GM04504 (cell line): ENCODE measurements around the gene NEDD9.

Source experiments
- DNase-seq: peaks from one replicate; pipeline ENCODE4 v3.0.0-alpha.2; 2012; ENCODE audit warnings: low read depth

The NEDD9 gene

DNA sequence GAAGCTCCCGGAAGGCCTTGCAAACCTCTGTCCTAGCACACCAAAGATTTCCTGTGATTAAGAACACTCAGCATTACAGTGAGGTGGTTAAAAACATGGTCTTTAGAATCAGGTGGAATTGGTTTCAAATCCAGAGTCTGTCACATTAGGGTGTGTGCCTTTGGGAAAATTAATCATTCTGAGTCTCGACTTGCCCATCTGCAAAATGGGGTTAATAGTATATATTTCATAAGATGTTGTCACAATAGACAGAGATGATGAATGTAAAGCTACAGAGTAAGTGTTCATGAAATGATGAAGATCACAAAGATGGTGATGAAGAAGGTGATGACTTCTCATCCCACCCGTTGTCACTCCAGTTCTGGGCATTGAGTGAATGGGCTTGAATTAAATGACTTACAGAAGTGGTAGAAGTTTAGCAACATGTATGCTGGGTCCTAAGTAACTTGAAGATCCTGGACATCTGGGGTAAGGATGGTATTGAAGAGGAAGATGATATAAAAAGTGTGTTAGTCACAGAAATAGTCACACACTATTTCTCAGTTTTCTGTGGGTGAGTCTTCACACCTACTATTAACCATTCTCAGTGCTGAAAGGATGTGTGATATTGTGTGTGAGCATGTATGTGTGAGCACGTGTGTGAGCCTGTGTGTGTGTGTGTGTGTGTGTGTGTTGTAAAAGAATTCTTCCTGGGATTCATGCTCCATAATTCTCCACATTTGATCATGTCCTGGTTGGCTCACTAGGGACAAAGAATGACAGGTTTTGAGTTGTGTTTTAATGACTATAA lies 28.0 kb upstream of the NEDD9 start:
- DNase-seq, result no peak

DNA sequence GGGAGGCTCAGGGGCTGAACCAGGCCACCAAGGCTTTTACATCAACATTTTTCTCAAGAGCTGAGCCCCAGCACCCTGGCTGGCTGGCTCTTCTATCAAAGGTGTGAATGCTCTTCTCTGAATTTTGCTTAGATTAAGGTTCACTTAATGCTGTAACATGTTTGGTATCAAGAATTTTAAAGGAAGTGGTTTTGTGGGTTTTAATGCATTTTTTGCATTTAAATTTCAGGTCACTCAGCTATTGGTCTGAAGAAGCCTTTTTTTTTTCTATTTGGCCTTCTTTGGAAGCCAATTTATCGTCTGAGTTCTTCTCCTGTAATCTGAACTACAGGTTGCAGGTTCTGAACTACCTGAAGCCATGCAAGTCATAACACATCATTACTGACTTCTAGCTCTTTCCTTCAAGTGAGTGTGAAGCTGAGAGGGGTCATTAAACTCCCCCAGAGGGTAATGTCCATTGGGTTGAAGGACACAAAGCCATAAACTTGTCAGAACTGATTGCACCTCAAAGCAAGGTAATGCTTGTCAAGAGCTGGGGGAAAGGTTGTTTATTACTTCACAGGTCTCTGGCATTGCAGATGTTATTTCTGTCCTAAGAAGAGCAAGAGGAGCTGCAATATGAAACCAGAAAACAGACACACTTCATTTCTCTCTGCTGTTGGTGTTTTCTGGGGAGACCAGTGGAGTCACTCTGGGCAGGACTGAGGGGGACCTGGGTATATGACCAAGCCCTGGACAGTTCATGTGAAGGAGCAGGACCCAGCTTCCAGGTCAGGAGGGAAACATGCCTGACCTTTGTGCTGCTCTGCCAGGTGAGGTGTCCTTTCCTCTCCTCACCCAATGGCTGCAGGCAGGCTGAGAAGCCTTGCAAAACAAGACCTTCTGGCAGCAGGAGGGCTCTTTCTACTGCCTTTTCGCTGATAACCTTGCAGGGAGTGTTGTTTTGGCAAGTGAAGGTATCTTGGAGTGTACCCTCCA lies 26.1 kb upstream of the NEDD9 start:
- no peak for DNase-seq

DNA sequence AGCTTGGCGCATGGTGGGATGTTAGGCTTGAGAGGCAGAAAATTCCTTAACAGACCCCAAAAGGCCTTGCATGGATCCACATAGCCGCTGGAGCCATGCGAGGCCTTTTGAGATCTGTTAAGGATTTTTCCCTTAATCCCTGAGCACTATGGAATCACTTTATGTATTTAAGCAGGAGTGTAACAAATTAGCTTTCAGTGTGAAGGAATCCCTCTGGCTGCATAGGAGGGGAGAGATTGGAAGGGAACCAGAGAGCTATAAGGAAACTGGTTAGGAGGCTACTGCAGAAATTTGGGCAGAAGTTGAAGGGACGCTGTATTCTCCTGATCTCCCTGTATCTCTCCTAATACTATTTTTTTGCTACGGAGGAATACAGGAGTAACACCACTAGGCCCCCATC lies 23.1 kb upstream of the NEDD9 start:
- DNase-seq, result no peak

DNA sequence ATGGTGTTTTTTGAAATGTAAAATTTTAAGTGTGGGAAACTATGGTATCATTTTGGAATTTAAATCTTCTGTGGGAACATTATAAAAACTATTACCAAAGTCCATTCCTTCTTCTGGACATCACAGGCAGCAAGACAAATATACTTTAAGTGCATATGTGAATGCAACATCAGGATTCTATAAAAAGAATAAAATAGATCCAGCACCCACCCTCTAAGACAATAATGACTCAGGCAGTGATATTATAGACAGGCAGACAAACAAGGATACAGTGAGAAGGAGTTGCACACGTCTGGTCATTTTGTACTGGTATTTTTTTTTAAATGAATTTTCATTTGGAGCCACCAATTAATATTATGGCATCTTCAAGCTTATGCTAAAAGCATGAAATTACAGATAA lies 21.1 kb upstream of the NEDD9 start:
- no peak for DNase-seq

DNA sequence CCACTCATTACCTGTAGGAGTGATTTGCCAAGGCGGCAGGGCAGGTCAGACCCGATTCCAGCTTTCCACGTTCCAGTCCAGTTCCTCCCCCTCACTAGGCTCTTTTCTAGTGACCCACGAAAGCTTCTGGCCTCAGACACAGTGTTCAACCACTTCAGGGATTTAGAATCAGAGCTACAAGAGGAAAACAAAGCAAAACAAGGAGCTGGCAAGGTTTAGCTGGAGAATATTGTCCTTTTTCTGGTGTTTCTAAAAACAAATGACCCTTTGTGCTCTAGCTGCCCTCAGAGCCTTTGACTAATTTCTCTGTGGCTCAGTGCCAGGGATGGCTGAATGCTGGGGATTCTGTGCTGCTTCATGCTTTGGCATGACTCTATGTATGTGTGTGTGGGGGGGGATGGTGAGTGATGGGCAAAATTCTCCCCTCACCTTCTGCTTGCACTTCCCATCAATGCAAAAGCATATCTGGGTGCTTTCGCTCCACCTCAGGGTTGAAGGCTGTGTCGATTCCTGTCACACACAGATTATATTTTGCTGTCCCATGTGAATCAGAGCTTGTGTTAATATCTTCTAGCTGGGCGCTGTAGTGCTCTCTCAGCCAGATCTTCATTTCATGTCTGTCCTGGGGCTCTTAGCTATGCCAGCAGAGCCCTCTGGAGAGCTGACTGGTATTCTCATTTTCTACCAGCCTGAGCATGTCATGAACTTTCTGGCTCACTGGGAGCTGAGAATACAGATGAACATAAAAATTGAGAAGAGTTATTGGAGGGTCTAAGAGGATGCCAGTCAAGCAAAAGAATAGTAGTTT lies 19.3 kb upstream of the NEDD9 start:
- DNase-seq, result no peak

DNA sequence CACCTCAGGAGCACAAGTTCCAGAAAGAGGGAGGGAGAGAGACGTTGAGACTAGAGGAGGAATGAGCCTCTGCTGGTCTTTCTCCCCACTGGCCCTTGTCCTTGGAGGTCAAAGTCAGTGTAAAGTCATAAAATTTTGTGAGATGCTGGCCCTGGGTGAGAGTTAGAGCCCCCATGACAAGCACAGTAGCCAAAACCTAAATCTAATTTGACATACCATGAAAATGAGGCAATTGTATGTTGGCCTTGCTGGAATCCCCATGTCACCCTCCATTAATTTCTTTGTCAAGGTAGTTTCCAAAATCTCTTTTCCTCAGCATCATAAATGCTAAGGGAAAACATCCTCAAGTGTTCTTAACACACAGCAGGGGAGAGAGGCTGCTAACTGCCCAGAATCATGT lies 17.6 kb upstream of the NEDD9 start:
- DNase-seq, result no peak

DNA sequence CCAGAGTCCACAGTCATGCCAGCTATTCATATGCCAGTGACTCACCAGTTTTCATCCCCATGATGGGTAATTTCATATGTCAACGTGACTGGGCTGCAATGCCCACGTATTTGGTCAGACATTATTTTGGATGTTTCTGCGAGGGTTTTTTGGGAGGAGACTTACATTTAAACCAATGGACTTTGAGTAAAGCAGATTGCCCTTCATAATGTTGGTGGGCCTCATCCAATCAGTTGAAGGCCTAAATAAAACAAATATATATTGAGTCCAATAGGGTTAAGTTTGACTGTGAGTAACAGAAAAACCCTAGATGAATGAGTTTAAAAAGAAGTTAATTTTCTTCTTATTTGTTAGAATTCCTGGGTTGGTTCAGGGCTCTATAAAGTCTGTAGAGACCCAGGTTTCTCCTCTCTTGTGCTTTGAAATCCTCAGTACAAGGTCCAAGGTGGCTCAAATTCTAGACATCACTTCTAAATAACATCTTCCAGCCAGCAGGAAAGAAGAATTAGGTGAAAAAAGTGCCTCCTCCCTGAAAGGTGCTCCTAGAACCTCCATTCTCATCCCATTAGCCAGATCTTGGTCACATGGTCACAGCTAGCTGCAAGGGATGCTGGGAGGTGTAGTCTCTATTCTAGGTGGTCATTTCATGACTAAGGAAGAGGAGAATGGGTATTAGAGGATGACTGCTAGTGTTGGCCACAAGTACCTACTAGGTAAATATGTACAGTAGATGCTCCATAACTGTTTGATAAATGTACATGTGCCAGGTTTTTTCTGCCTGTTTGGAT lies 16.7 kb upstream of the NEDD9 start:
- DNase-seq, result no peak

DNA sequence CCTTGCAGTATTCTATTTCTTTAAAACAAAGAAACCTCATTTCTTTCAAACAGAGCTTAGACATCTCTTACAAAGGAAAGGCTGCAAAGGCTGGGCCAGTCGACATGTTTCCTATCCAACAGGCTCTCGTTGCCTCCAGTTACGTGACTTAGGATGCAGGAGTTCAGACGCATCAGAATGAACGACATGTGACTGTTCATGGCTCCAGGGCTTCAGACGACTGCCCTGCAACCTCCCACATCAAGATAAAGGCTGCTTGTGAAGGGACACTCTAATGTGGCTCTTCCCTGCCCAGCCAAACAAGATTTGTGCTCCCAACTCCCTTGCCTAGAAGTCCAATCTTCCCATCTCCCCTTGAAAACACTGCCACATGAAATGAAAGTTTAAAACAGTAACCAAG lies 14.3 kb upstream of the NEDD9 start:
- no peak for DNase-seq

DNA sequence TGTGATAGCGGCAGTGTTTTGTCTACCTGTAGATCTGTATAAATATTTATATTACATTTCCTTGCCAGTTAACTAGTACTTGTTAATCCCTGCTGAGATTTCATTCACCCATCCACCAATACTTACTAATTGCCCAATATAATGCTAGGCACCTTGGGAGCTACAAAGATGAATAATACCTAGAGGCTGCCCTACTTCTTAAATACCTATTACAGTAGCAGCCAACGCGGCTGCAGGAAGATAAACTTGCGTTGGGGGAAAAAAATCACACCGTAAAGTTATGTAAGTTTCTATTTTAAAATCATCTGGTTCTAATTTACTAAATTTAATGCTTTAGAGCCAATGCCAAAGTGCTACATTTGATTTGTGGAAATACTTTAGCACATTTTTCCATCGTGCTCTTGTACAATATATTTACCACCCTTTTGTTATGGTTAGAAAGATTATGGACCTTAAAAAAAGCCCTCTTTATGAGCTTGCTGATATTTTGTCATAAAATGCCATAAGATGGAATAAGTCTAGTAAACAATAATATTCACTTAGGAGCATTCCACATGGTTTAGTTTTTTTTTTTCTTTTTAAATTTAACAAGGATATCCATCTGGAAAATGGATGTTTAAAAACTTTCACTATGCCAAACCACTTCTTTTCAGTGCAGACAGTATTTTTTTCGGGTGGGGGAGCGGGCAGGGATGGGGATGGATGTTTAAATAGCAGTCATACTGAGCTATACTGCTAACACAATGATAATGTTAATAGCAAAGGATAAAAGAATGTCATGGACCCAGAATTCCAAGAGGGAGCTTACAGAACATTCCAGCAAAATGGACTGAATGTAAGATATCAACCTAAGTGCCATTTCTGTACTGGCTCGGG lies 13.2 kb upstream of the NEDD9 start:
- DNase-seq, result peak; percentile 80

DNA sequence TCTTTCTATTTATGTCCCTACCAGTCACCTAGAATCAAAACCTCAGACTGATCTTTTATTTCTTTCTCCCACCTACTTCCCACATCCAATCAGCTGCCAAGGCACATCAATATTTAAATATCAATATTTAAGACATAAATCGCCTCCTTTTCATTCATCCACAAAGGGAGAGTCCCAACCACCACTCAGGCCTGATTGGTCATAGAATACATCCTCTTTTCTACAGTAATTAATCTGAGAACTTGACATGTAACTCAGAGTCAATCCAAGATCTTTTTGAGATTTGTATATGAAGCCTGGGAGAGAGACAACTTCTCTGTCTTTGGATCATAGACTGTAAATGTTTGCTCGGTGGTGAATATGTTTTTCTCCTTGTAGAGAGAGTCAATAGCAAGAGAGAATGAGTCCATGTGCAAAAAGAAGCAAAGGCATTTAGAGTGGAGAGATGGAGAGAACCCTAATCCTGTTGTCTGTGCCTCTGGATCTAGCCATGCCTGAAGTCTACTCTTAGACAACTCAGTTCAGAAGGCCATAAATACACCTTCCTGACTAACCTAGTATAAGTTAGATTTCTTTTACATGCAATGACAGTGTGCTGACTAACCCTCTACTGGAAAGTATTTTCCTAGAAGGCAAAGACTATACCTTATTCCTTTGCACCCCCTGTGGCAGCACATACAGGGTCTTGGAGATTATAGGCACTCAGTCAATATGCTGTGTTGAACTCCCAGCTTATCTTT lies 12.1 kb upstream of the NEDD9 start:
- DNase-seq, result no peak

DNA sequence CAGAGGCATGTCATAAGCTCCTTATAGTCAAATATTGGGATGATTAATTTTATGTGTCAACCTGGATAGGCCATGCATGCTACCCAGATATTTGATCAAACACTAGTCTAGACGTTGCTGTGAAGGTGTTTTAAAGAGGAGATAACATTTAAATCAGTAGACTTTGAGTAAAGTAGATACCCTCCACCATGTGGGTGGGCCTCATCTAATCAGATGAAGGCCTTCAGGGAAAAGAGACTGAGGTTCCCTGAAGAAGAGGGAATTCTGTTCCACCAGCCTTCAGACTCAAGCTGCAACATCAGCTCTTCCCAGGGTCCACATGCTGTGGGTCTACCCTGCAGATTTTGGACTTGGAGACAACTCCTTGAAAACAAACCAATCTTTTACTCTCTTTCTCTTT lies 11.4 kb upstream of the NEDD9 start:
- DNase-seq, result no peak

DNA sequence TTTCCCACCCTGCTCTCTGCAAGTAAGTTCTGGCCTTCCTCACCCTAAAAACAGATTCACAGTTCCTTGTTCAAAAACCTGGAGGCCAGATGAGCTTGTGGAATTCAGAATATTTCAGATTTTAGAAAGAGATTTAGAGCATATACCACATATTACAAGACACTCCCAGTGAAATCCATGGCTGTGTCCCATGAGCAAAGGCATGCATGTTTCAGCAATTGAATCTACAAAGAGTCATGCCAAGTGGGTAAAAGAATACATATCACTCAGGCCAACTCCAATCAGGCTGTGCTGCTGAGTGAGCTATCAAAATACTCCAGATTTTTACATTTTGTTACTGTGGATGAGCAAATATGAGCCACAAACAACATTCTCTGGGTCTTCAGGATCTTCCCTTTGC lies 10.2 kb upstream of the NEDD9 start:
- peak; percentile 68 for DNase-seq

DNA sequence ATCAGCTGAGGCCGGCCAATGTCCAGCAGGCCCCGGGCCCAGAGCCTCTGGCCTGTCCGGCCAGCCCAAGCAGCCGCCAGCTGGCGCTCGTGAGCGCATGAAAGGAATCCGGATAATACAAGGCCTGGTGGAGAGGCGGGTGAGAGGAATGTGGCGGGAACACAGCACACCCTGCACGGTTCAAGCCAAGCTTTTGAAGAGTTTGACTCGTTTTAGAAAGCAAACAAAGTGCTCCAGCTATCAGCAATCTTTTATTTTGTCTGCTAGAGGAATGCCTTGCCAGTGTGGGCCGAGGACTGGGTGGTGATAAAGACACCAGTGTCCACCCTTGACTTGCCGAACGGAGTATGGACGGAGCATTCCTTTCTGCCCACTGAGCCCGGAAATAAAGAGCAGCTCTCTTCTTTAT lies 9.3 kb upstream of the NEDD9 start:
- DNase-seq, result no peak

DNA sequence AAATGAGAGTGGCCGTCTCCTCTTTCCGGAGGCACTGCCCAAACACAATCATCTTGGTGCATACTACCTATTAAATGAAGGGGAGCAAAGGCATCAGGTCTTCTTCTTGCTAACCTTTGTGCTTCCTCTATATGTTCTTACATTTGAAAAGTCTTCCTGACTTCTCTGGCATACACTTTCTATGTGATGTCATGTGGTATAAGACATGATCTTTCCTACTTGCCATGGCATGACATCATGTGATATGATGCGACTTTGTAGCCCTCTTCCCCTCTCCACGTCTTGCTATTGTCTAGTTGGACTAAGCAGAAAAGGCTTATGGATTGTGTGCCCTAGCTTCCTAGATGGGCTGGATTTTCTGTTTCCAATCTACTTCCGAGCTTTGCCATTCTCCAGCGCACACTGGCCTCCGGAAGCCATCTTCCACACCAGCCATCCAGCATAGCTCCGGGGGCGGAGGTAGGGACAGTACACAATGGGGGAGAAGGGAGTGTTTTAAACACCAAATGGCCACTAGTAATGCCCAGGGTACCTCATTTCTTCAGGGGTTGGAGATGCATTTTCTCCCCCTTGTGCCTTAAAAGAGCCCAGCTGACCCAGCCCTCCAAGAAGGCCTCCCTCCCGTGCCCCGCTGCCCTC lies 8.8 kb upstream of the NEDD9 start:
- no peak for DNase-seq

DNA sequence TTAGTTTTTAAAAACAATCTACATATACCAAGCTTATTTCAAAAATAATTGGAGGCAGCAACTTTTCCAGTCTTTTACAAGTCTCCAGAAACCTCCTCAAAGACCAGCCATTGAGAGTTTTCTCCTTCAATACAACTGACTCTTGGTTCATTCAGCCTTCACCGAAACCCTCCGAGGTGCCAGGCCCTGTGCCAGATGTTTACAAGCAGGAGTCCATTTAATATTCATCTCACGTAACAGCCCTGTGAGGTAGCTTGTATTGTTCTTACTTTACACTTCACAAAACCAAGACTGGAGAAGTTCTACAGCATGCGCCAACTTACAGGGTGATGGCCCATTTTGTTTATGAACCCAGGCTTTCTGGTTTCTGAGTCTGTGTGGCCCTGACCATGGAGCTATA lies 5.5 kb upstream of the NEDD9 start:
- DNase-seq, result no peak

DNA sequence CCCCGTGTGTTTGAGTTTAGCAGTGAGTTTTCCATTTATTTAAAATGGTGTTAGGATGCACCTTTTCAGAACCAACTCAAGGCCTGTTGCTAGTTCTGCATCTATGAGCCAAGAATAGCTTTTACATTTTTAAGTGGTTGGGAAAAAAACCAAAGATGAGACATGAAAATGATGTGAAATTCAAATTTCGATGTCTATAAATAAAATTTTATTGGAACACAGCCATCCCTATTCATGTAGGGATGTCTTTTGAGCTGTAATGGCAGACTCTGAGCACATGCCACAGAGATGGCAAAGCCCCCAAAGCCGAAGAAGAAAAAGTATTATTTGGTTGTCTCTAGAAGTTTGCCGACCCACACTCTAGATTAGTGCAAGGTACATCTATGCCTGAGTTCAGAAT lies 5.0 kb upstream of the NEDD9 start:
- DNase-seq, result no peak

DNA sequence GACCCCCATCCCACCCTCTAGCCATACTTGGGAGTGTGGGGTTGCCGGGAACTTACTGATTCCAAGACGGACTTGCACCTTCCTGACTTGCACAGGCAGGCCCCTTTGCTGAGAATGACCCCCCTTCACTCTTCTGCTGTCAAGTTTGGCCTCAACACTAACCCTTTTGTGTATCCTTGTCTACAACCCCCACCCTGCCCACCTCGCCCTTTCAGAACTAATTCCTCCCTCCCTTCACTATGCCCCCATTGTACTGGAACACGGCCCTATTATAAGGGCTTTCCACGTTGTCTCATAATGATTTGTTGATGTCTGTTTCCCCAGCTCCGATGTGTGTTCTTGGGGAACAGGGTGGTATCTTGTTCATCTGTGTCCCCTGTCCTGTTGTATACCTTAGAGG lies 4.4 kb upstream of the NEDD9 start:
- DNase-seq, result no peak

DNA sequence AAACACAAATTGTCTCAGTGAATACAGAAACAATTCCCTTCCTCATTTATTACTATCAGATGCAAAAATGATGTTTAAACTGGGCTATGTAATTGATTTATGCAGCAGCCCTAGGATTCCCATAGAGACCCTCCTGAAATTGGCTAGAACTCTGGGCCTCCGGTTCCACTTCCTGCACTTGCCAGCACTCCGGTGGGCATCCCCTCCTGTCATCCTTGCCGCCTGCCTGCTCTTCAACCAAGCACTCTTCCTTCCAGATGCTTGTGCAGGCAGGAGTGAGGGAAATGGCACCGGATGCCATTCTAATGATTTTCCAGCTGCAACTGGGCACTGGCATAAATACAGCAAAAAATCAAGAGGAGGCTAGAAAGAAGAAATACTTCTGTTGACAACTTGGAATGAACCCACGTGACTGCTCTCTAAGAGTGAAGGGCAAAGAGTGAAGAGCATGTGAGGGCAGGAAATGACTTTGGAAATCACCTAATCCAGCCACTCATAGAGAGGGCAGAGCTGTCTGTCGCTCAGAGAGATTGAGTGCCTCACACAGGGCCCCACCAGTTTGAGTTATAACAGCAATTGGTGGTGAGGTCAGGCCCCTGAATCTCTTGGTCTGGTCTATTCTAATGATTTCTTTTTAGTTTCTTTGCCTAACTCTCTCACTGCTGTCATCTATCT lies 3.7 kb upstream of the NEDD9 start:
- no peak for DNase-seq

DNA sequence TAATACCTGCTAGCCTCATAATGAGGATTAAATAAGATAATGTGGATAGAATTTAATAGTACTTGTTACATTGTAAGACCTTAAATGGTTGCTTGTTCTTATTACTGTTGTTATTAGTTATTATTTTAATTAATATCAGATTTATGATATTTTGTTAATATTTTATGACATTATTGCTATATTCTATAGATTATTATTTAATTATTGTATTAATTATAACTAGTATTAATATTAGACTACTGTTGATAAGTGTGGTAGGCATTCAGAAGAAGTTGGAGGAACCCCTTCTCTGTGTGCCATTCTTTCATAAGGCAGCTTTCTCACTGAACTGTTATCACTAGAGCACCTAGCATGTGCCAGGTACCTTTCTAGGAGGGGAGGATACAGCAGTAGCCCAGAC lies 2.6 kb upstream of the NEDD9 start:
- DNase-seq, result no peak
